Measurements from ENCODE around the gene HINT3.

DNA sequence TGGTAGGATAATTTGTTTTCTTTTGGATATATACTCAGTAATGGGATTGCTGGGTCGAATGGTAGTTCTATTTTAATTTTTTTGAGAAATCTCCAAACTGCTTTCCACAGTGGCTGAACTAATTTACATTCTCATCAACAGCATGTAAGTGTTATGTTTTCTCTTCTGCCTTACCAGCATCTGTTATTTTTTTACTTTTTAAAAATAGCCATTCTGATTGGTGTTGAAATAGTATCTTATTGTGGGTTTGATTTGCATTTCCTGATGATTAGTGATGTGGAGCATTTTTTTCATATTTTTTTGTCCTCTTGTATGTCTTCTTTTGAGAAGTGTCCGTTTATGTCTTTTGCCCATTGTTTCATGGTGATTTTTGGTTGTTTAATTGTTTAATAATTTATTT, 11.9 kb downstream of the HINT3 start:
- no peak for TF ChIP-seq EZH2 (IDR thresholded peaks at IDR 0.05; ENCODE audit: borderline replicate concordance, low read length)
- TF ChIP-seq, protein P1, sequence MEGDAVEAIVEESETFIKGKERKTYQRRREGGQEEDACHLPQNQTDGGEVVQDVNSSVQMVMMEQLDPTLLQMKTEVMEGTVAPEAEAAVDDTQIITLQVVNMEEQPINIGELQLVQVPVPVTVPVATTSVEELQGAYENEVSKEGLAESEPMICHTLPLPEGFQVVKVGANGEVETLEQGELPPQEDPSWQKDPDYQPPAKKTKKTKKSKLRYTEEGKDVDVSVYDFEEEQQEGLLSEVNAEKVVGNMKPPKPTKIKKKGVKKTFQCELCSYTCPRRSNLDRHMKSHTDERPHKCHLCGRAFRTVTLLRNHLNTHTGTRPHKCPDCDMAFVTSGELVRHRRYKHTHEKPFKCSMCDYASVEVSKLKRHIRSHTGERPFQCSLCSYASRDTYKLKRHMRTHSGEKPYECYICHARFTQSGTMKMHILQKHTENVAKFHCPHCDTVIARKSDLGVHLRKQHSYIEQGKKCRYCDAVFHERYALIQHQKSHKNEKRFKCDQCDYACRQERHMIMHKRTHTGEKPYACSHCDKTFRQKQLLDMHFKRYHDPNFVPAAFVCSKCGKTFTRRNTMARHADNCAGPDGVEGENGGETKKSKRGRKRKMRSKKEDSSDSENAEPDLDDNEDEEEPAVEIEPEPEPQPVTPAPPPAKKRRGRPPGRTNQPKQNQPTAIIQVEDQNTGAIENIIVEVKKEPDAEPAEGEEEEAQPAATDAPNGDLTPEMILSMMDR (conservative IDR thresholded peaks at IDR 0.05 in 1 of 2, IDR thresholded peaks at IDR 0.05 in 1 of 2; ENCODE audit: extremely low read depth in 1 of 2, insufficient read depth in 1 of 2, low read depth in 1 of 2, low read length in 2 of 2): no peak

Measured in mammary epithelial cell (primary cell).